ENCODE measurements around the gene FBLL1. TPM values are rescaled to one million over a fixed set of nuclear protein-coding genes. Genes with fewer than 3 reads are reported as not detected.
A peak's percentile ranks its signal among the peaks of the same experiment; 100 is the strongest.
"Not testable (repeated sequence)": the region's sequence is repeated elsewhere in the genome, so short reads cannot be mapped to it uniquely, and the experiment has no call there.

Gene FBLL1
- total RNA-seq, 2 donors from 2014 or later, result 0.37 to 1.6 TPM

DNA sequence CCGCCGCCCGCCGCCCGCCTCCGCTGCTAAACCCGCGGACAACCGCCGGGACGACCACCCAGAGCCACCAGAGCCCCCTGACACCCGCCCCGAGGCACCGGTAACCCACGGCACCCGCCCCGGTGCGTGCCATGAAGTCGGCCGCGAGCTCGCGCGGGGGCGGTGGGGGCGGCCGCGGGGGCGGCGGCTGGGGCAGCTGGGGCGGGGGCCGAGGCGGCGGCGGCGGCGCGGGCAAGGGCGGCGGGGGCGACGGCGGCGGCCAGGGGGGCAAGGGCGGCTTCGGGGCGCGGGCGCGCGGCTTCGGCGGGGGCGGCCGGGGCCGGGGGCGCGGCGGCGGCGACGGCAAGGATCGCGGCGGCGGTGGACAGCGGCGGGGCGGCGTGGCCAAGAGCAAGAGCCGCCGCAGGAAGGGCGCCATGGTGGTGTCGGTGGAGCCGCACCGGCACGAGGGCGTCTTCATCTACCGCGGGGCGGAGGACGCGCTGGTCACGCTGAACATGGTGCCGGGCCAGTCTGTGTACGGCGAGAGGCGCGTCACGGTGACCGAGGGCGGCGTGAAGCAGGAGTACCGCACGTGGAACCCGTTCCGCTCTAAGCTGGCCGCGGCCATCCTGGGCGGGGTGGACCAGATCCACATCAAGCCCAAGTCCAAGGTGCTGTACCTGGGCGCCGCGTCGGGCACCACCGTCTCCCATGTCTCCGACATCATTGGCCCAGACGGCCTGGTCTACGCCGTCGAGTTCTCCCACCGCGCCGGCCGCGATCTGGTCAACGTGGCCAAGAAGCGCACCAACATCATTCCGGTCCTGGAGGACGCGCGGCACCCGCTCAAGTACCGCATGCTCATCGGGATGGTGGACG is 499 bp downstream of the FBLL1 start:
- ATAC-seq (replicated peaks in 1 of 2) (peak; percentile 25 to 38), DNase-seq (peak in 1 of 2 donors; percentile 5)
- Mint-ChIP-seq H3K9me3 (peaks cover 0 to 4% of the 10 kb centered on the region in 2 donors), H3K27me3 (ENCODE audit: low read depth) (peaks cover 43% of the 10 kb centered on the region), H3K36me3 (ENCODE audit: insufficient read depth in 2 of 2) (peaks cover 0 to 2% of the 10 kb centered on the region in 2 donors), H3K4me1 (ENCODE audit: low read depth) (peaks cover 8% of the 10 kb centered on the region), H3K27ac (no peak overlapping the region), H3K4me3 (peak overlapping the region; percentile 68 to 90)

DNA sequence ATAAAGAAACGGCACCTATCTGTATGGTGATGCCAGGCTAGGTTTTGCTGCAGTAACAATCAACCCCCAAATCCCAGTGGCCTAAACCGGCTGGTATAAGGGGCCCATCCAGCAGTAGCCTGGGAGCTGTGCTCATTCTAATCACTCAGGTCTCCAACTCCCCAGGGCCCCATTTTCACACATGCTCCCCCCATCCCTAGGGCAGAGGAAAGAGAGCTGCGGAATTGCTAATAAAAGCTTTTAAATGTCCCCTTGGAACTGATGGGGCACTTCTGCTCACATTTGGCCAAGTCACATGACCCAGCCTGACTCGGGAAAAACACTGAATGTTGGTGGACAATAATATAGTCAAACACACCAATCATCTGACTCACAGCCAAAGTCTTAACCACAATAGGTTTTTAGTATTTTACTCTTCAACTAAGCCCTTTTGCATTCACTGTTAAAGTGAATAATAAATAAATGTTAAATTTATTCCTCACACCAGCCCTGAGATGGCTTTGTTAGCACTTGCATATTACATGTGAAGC is 1.6 kb downstream of the FBLL1 start:
- ATAC-seq (replicated peaks in 1 of 2) (no peak), DNase-seq (no peak)
- Mint-ChIP-seq H3K4me3 (peak overlapping the region; percentile 68 to 70), H3K9me3 (peaks cover 0 to 4% of the 10 kb centered on the region in 2 donors), H3K36me3 (ENCODE audit: insufficient read depth in 2 of 2) (peaks cover 0 to 2% of the 10 kb centered on the region in 2 donors), H3K27me3 (ENCODE audit: low read depth) (peaks cover 43% of the 10 kb centered on the region), H3K4me1 (ENCODE audit: low read depth) (peaks cover 8% of the 10 kb centered on the region), H3K27ac (no peak overlapping the region)

DNA sequence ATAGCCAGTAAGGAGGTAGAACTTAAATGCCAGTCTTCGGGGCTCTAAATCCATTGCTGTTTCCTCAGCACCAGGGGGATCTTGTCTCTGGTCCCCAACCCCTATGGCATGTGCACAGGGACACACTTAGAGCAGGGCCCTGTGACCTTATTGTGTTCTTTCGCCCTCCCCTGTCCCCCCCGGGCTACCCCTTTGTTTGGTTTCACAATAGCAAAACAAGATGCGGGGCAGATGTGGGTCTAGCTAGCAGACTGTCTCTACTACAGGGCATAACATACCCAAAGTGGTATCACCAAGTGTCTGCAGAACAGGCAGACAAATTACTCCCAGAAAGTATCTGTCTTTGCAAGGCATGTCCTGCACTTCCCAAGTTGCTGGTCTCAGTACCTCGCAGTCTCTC is 2.1 kb downstream of the FBLL1 start:
- peaks cover 8% of the 10 kb centered on the region for H3K4me1 Mint-ChIP-seq (ENCODE audit: low read depth)
- ATAC-seq (replicated peaks in 1 of 2) (no peak), DNase-seq (no peak)
- no peak overlapping the region for H3K4me3 Mint-ChIP-seq
- peaks cover 0 to 2% of the 10 kb centered on the region in 2 donors for H3K36me3 Mint-ChIP-seq (ENCODE audit: insufficient read depth in 2 of 2)
- H3K9me3 Mint-ChIP-seq, result peaks cover 0 to 4% of the 10 kb centered on the region in 2 donors
- H3K27ac Mint-ChIP-seq, result no peak overlapping the region
- H3K27me3 Mint-ChIP-seq (ENCODE audit: low read depth), result peaks cover 43% of the 10 kb centered on the region

DNA sequence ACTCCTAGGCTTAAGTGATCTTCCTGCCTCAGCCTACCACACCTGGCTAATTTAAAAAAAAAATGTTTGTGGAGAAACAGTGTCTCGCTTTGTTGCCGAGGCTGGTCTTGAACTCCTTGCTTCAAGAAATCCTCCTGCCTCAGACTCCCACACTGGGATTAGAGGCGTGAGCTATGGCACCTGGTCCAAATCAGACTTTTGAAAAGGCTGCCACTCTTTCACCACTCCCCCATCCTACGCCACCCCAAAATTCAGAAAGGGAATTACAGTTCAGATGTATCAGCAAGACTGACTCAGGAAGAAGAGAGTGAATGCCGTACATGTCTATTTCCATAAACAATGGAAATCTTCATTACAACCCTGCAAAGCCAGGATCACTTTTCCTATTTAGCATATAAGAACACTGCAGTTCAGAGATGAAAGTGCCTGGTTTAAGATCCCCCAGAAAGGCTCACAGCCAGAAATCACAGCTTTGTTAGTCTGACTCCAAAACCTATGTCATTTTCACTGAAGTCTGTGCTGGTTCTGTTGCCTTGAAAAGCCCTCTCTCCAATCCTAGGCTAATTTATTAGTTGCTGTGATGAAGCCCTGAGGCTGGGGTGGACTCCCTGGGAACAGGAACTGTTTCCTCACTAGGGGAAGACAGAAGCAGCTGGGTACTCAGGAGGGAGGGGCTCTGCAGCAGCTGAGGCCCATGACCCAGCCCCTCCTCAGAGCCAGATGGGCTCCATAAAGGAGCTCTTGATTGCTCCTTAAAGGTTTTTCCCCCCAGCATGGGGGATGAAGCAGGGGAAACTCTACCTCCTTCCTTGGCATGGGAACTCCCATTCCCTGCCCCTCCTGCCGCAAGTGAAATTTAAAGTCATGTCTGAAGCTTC is 3.1 kb downstream of the FBLL1 start:
- Mint-ChIP-seq H3K27me3 (ENCODE audit: low read depth) (peaks cover 43% of the 10 kb centered on the region), H3K9me3 (peaks cover 0 to 4% of the 10 kb centered on the region in 2 donors), H3K4me1 (ENCODE audit: low read depth) (peaks cover 8% of the 10 kb centered on the region), H3K36me3 (ENCODE audit: insufficient read depth in 2 of 2) (peaks cover 0 to 2% of the 10 kb centered on the region in 2 donors), H3K4me3 (no peak overlapping the region), H3K27ac (no peak overlapping the region)
- ATAC-seq (replicated peaks in 1 of 2) (no peak), DNase-seq (no peak)

DNA sequence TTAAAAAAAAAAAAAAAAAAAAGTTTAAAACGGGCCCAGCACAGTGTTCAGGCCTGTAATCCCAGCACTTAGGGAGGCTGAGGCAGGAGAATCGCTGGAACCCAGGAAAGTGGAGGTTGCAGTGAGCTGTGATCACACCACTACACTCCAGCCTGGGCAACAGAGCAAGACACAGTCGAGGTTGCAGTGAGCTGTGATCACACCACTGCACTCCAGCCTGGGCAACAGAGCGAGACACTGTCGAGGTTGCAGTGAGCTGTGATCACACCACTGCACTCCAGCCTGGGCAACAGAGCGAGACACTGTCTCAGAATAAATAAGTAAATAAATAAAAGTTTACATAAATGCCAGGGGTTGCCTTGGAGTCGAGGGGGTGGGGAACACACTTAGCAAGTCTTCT is 5.2 kb downstream of the FBLL1 start:
- DNase-seq; H3K9me3 Mint-ChIP-seq; H3K27ac Mint-ChIP-seq; H3K4me1 Mint-ChIP-seq (ENCODE audit: low read depth); ATAC-seq (replicated peaks in 1 of 2); H3K36me3 Mint-ChIP-seq (ENCODE audit: insufficient read depth in 2 of 2); H3K4me3 Mint-ChIP-seq: not testable (repeated sequence)
- peaks cover 31% of the 10 kb centered on the region for H3K27me3 Mint-ChIP-seq (ENCODE audit: low read depth)

DNA sequence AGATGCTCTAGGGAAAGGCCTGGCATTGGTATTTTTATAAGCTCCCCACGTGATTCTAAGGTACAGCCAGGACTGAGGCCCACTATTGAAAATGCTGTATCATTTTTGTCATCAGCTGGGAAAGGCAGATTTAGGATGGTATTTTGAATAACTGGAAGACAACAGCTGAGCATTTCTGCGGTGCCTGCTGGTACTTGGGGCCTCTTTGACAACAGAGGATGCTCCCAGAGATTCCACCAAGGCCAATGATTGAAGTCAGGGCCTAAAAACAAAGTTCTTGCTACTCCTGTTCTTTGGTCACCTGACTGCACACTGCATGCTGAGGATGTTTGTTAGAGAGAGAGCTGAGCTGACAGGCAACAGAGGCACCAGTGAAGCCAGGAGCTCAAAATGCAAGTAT is 8.1 kb downstream of the FBLL1 start:
- H3K27me3 Mint-ChIP-seq (ENCODE audit: low read depth), result peaks cover 8% of the 10 kb centered on the region
- H3K4me3 Mint-ChIP-seq, result no peak overlapping the region
- no peaks in the 10 kb centered on the region for H3K36me3 Mint-ChIP-seq (ENCODE audit: insufficient read depth in 2 of 2)
- DNase-seq (no peak), ATAC-seq (replicated peaks in 1 of 2) (no peak)
- peaks cover 2% of the 10 kb centered on the region in 2 donors for H3K9me3 Mint-ChIP-seq
- H3K4me1 Mint-ChIP-seq (ENCODE audit: low read depth), result no peaks in the 10 kb centered on the region
- H3K27ac Mint-ChIP-seq, result no peak overlapping the region

DNA sequence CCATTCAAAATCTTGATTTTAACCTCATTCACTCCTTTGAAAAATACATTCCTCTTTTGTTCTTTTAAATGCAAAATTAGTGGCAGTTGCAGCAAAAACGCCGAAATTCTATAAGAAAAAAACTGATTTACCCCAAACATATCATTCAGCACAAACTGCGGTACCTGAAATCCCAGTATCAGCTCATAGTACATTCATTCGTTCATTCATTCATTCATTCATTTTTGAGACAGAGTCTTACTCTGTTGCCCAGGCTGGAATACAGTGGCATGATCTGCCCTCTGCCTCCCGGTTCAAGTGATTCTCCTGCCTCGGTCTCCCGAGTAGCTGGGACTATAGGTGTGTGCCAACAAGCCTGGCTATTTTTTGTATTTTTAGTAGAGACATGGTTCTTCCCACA is 20.4 kb downstream of the FBLL1 start:
- Mint-ChIP-seq H3K27ac (no peak overlapping the region), H3K4me3 (no peak overlapping the region), H3K9me3 (peaks cover 2% of the 10 kb centered on the region in 2 donors), H3K4me1 (ENCODE audit: low read depth) (no peaks in the 10 kb centered on the region), H3K27me3 (ENCODE audit: low read depth) (no peaks in the 10 kb centered on the region), H3K36me3 (ENCODE audit: insufficient read depth in 2 of 2) (peaks cover 10 to 24% of the 10 kb centered on the region in 2 donors)
- DNase-seq (no peak), ATAC-seq (replicated peaks in 1 of 2) (no peak)

DNA sequence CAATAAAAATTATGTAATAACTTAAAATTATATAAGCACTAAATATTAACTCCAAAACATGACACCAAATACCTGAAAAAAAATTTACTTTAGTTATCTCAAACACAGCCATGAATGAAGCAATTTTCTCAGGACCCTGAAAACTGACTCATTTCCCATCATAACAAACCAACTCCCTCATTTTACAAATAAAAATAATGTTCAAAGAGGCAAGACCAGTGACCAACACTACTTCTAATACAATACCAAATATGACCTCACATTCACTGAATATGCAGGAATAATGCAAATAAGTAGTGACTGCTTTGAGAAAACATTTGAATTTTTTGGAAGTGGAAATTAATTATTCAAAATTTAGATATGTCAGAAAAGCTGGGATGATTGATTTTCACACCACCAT is 21.6 kb downstream of the FBLL1 start:
- DNase-seq (no peak), ATAC-seq (replicated peaks in 1 of 2) (no peak)
- Mint-ChIP-seq H3K27me3 (ENCODE audit: low read depth) (no peaks in the 10 kb centered on the region), H3K9me3 (peaks cover 2% of the 10 kb centered on the region in 2 donors), H3K27ac (no peak overlapping the region), H3K36me3 (ENCODE audit: insufficient read depth in 2 of 2) (peaks cover 10 to 24% of the 10 kb centered on the region in 2 donors), H3K4me3 (no peak overlapping the region), H3K4me1 (ENCODE audit: low read depth) (no peaks in the 10 kb centered on the region)

DNA sequence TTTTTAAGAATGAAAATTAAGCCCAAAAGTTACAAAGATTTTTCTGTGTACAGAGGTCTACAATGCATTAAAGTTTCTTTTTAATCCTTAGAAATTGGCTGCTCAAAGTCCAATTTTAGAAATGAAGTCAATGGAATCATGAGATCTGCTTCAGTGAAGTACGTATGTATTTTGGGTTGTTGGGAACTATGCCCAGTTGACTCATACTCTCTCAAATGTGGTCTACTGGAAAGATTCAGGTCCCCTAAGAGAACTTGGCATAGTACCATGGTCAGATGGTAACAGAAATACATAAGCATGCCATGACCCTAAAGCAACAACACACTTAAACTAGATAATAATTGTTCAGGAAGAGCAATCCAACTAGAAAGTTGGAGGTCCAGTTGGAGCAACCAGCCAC is 23.0 kb downstream of the FBLL1 start:
- Mint-ChIP-seq H3K27me3 (ENCODE audit: low read depth) (no peaks in the 10 kb centered on the region), H3K27ac (no peak overlapping the region), H3K9me3 (peaks cover 2% of the 10 kb centered on the region in 2 donors), H3K36me3 (ENCODE audit: insufficient read depth in 2 of 2) (peaks cover 10 to 37% of the 10 kb centered on the region in 2 donors), H3K4me3 (no peak overlapping the region), H3K4me1 (ENCODE audit: low read depth) (no peaks in the 10 kb centered on the region)
- ATAC-seq (replicated peaks in 1 of 2) (no peak), DNase-seq (no peak)

DNA sequence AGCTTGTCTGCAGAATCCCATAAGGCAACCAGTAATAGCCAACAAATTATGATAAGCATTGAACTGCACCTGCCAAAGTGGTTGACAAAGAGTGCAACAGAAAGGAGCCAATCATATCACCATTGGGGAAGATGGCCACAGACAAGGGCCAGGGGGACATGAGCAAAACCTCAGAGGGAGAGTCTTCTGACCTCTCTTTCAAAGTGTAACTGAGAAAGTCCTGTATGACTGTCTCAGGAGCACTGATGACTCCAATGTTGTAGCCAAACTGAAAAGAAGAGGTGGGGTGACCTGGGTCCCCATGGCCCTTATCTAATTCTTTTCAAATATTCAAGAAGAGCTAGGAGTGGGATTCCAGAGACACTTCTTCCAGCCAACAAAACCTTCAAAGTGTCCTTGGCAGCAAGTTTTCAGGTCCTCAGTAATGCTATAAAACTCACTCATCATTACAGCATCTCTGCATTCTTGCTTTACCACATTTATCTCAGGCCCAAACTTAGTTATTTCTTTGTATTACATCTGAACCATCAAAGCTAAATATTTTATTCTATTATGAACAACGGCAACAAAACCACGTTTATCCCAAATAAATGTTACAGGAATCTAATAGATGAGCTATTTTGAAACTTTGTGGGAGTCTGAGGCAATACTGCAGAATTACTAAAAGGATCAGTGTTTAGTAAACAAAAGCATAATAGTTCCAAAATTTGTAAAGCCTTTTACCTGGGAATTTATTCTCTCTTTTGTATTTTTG is 24.4 kb downstream of the FBLL1 start:
- no peak overlapping the region for H3K27ac Mint-ChIP-seq
- no peak overlapping the region for H3K4me3 Mint-ChIP-seq
- no peaks in the 10 kb centered on the region for H3K27me3 Mint-ChIP-seq (ENCODE audit: low read depth)
- H3K36me3 Mint-ChIP-seq (ENCODE audit: insufficient read depth in 2 of 2), result peaks cover 6 to 36% of the 10 kb centered on the region in 2 donors
- H3K4me1 Mint-ChIP-seq (ENCODE audit: low read depth), result no peaks in the 10 kb centered on the region
- peak in 1 of 2 donors; percentile 42 for ATAC-seq (replicated peaks in 1 of 2)
- no peak for DNase-seq
- H3K9me3 Mint-ChIP-seq, result no peaks in the 10 kb centered on the region

DNA sequence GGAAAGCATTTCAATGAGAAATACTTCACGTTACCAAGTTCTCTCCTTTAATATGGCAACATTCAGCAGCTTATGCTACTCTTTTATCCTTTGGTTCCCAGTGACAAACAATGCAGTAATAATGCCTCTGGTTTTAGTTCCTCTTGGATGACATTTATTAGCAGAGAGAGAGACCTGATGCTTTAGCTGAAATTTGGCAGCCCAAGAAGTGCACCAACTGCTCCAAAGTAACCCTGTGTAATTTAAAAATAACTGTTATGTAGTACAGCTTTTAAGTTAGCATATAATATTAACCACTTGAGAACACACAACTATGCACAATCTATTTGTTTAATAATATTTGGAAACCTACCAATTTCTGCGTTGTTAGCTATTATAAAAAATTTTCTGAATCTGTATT is 28.3 kb downstream of the FBLL1 start:
- Mint-ChIP-seq H3K27me3 (ENCODE audit: low read depth) (no peaks in the 10 kb centered on the region), H3K36me3 (ENCODE audit: insufficient read depth in 2 of 2) (peaks cover 9 to 36% of the 10 kb centered on the region in 2 donors), H3K4me1 (ENCODE audit: low read depth) (no peaks in the 10 kb centered on the region), H3K27ac (no peak overlapping the region), H3K9me3 (no peaks in the 10 kb centered on the region), H3K4me3 (no peak overlapping the region)
- ATAC-seq (replicated peaks in 1 of 2) (no peak), DNase-seq (no peak)

DNA sequence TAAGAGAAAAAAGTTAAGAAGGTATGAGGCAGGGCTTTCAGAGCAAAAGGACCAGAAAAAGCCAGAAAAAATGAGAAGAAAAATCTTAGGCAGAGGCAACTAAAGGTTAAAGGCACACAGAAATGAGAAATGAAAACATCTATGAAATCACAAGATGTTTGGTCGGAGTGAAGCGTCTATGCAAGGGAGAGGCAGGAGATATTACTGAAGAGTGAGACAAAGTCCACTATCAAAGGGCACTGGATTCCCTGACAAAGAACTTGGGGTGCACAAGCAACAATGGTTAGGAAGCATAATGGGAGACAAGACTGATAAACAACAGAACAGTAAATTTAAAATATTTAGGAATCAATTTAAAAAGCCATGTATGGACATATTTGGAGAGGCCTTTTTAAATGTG is 33.2 kb downstream of the FBLL1 start:
- DNase-seq (no peak), ATAC-seq (replicated peaks in 1 of 2) (no peak)
- Mint-ChIP-seq H3K27ac (no peak overlapping the region), H3K36me3 (ENCODE audit: insufficient read depth in 2 of 2) (peaks cover 4 to 18% of the 10 kb centered on the region in 2 donors), H3K9me3 (no peaks in the 10 kb centered on the region), H3K4me3 (no peak overlapping the region), H3K27me3 (ENCODE audit: low read depth) (no peaks in the 10 kb centered on the region), H3K4me1 (ENCODE audit: low read depth) (no peaks in the 10 kb centered on the region)
